Measurements from ENCODE around the gene SLC13A4. TPM values are rescaled to one million over a fixed set of nuclear protein-coding genes. Genes with fewer than 3 reads are reported as not detected.
A peak's percentile ranks its signal among the peaks of the same experiment; 100 is the strongest.

Gene SLC13A4
- total and polyA plus RNA-seq, 4 donors, result 0.17 to 1.3 (median 0.19) TPM

- Histone ChIP-seq H3K9ac (ENCODE audit: insufficient read depth in 1 of 2, low read length in 2 of 2) (no peak overlapping the region), H3K4me3 (no peak overlapping the region), H3K36me3 (ENCODE audit: control insufficient read depth in 4 of 4, insufficient read depth in 4 of 4, low read length in 4 of 4) (no peaks in the 10 kb centered on the region), H3K9me3 (ENCODE audit: control insufficient read depth in 4 of 4, insufficient read depth in 3 of 4, low read length in 3 of 4) (no peaks in the 10 kb centered on the region), H3K27ac (ENCODE audit: low read depth in 1 of 2, low read length in 1 of 2) (no peak overlapping the region), H3K27me3 (ENCODE audit: control insufficient read depth in 3 of 3, insufficient read depth in 3 of 3, low read length in 2 of 3) (no peaks in the 10 kb centered on the region), H3K4me1 (ENCODE audit: control insufficient read depth in 5 of 5, insufficient read depth in 5 of 5, low read length in 5 of 5) (peaks cover 0 to 2% (median 0%) of the 10 kb centered on the region in 5 donors)
- no peak for TF ChIP-seq CTCF (IDR thresholded peaks at IDR 0.05; ENCODE audit: control extremely low read depth, extremely low read depth)
- WGBS, 2 donors, result 9 to 39% methylated on average over 2 of the region's 2 CpGs
- no peak for ATAC-seq (ENCODE audit: insufficient read depth, low FRiP score)
- no peak for DNase-seq
These were observed 8.3 kb downstream of the SLC13A4 start for GRCh38 chr7:135719688-135720087.

DNA sequence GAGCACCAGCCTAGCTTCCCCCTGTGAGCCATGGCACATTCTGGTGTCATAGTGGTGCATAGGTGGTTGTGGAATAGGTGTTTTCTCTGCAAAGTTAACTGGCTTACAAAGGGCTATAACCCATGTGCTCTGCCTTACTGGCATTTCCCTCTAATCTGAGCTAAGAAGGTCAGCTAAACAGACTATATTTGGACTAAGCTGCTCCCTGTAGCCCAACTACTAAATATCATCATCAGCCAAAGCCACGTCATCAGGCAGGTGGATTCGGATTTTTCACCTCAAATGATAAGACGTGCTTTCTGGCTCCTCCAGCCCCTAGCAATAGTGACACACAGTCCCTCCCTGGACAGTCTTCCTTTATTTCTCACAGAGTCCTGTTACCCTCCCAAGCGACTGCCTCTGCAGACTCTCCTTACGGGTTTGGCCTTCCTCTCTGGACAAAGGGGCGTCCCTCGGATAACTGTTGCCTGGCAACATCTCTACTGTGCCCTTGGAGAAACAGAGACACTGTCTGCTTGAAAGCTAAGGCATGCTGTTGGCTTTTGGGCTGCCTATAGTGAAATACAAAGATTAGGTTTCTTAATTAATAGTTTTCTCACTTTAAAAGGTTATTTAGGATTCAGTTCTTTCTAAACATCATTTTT is 9.1 kb downstream of the SLC13A4 start:
- no peaks in the 10 kb centered on the region for H3K27me3 ChIP-seq (ENCODE audit: control insufficient read depth in 3 of 3, insufficient read depth in 3 of 3, low read length in 2 of 3)
- peaks cover 0 to 2% (median 0%) of the 10 kb centered on the region in 5 donors for H3K4me1 ChIP-seq (ENCODE audit: control insufficient read depth in 5 of 5, insufficient read depth in 5 of 5, low read length in 5 of 5)
- no peak overlapping the region for H3K9ac ChIP-seq (ENCODE audit: insufficient read depth in 1 of 2, low read length in 2 of 2)
- no peak for TF ChIP-seq CTCF (IDR thresholded peaks at IDR 0.05; ENCODE audit: control extremely low read depth, extremely low read depth)
- DNase-seq (peak in 1 of 3 donors; percentile 31), ATAC-seq (ENCODE audit: insufficient read depth, low FRiP score) (no peak)
- no peaks in the 10 kb centered on the region for H3K9me3 ChIP-seq (ENCODE audit: control insufficient read depth in 4 of 4, insufficient read depth in 3 of 4, low read length in 3 of 4)
- 74 to 81% methylated on average over 7 of the region's 7 CpGs for WGBS, 2 donors
- no peak overlapping the region for H3K27ac ChIP-seq (ENCODE audit: low read depth in 1 of 2, low read length in 1 of 2)
- no peaks in the 10 kb centered on the region for H3K36me3 ChIP-seq (ENCODE audit: control insufficient read depth in 4 of 4, insufficient read depth in 4 of 4, low read length in 4 of 4)
- H3K4me3 ChIP-seq, result no peak overlapping the region

DNA sequence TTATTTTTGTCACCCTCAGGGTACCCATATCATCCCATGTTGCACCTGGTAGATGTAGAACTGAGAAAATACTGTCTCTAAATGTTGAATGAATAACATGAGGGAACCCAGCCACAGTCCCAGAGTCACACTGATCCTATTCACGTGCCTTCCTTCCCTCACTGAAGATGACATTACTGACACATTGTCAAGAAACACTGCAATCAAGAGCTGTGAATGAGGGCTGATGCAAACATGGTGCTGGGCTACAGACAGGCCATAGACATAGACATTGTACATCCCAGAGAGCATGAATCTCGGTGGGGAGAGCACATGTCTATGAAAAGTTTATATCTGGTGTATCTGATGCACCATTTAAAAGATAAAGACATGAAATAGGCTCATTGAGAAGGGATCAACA is 9.8 kb downstream of the SLC13A4 start:
- 78 to 89% methylated on average over 2 of the region's 2 CpGs for WGBS, 2 donors
- H3K9ac ChIP-seq (ENCODE audit: insufficient read depth in 1 of 2, low read length in 2 of 2), result no peak overlapping the region
- DNase-seq (no peak), ATAC-seq (ENCODE audit: insufficient read depth, low FRiP score) (no peak)
- TF ChIP-seq CTCF (IDR thresholded peaks at IDR 0.05; ENCODE audit: control extremely low read depth, extremely low read depth), result no peak
- no peaks in the 10 kb centered on the region for H3K36me3 ChIP-seq (ENCODE audit: control insufficient read depth in 4 of 4, insufficient read depth in 4 of 4, low read length in 4 of 4)
- no peak overlapping the region for H3K27ac ChIP-seq (ENCODE audit: low read depth in 1 of 2, low read length in 1 of 2)
- no peak overlapping the region for H3K4me3 ChIP-seq
- H3K4me1 ChIP-seq (ENCODE audit: control insufficient read depth in 5 of 5, insufficient read depth in 5 of 5, low read length in 5 of 5), result peaks cover 0 to 2% (median 0%) of the 10 kb centered on the region in 5 donors
- H3K9me3 ChIP-seq (ENCODE audit: control insufficient read depth in 4 of 4, insufficient read depth in 3 of 4, low read length in 3 of 4), result no peaks in the 10 kb centered on the region
- H3K27me3 ChIP-seq (ENCODE audit: control insufficient read depth in 3 of 3, insufficient read depth in 3 of 3, low read length in 2 of 3), result no peaks in the 10 kb centered on the region

DNA sequence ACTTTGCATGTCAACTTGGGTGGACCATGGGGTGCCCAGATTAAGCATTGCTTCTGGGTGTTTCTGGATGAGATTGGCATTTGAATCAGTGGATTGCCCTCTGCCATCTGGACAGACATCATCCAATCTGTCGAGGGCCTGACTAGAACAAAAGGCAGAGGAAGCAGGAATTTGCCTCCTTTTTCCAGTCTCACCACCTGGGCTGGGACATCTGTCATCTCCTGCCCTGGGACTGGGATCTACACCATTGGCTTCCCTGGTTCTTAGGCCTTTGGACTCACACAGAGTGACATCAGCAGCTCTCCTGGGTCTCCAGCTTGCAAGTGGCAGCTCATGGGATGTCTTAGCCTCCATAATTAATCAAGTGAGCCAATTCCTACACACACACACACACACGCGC is 10.3 kb downstream of the SLC13A4 start:
- Histone ChIP-seq H3K4me1 (ENCODE audit: control insufficient read depth in 5 of 5, insufficient read depth in 5 of 5, low read length in 5 of 5) (peaks cover 0 to 2% (median 0%) of the 10 kb centered on the region in 5 donors), H3K9ac (ENCODE audit: insufficient read depth in 1 of 2, low read length in 2 of 2) (no peak overlapping the region), H3K4me3 (no peak overlapping the region), H3K9me3 (ENCODE audit: control insufficient read depth in 4 of 4, insufficient read depth in 3 of 4, low read length in 3 of 4) (no peaks in the 10 kb centered on the region), H3K27ac (ENCODE audit: low read depth in 1 of 2, low read length in 1 of 2) (no peak overlapping the region), H3K27me3 (ENCODE audit: control insufficient read depth in 3 of 3, insufficient read depth in 3 of 3, low read length in 2 of 3) (no peaks in the 10 kb centered on the region), H3K36me3 (ENCODE audit: control insufficient read depth in 4 of 4, insufficient read depth in 4 of 4, low read length in 4 of 4) (no peaks in the 10 kb centered on the region)
- 83 to 90% methylated on average over 3 of the region's 3 CpGs for WGBS, 2 donors
- DNase-seq, result no peak
- no peak for TF ChIP-seq CTCF (IDR thresholded peaks at IDR 0.05; ENCODE audit: control extremely low read depth, extremely low read depth)
- no peak for ATAC-seq (ENCODE audit: insufficient read depth, low FRiP score)
